Measurements from ENCODE around the gene E2F1. TPM values are rescaled to one million over a fixed set of nuclear protein-coding genes. Genes with fewer than 3 reads are reported as not detected.

The E2F1 gene
- total RNA-seq, 1 donor from 2014 or later = 8.9 TPM

DNA sequence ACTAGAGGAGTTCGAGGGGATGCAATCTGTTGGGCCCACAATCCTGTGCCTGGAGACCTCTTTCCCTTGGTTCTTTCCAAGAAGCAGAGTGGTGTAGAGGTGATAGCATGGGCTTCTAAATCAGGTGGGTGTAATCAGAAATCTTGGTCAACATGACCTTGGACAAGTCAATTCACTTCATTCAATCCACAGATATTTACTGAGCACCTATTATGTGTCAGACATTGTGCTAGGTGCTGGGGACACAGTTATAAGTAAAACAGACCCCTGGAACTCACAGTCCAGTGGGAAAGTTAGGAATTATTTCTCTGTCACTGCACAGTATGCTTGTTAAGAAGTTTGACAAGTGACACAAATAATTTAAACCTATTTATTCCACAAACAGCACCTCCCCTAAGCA is 3.3 kb upstream of the E2F1 start:
- CTCF ChIA-PET = no interaction called here
- H3K4me1 Mint-ChIP-seq = peaks cover 16% of the 10 kb centered on the region
- H3K27me3 Mint-ChIP-seq = no peaks in the 10 kb centered on the region
- intact Hi-C loops (cut with micrococcal nuclease) = loop anchor here (5.0 kb wide), 1 partner anchor 123 kb away; the partner anchor contains the start of gene CHMP4B
- no peak for ATAC-seq (ENCODE audit: low read depth)
- no peaks in the 10 kb centered on the region for H3K9me3 Mint-ChIP-seq
- TF ChIP-seq, protein P1, sequence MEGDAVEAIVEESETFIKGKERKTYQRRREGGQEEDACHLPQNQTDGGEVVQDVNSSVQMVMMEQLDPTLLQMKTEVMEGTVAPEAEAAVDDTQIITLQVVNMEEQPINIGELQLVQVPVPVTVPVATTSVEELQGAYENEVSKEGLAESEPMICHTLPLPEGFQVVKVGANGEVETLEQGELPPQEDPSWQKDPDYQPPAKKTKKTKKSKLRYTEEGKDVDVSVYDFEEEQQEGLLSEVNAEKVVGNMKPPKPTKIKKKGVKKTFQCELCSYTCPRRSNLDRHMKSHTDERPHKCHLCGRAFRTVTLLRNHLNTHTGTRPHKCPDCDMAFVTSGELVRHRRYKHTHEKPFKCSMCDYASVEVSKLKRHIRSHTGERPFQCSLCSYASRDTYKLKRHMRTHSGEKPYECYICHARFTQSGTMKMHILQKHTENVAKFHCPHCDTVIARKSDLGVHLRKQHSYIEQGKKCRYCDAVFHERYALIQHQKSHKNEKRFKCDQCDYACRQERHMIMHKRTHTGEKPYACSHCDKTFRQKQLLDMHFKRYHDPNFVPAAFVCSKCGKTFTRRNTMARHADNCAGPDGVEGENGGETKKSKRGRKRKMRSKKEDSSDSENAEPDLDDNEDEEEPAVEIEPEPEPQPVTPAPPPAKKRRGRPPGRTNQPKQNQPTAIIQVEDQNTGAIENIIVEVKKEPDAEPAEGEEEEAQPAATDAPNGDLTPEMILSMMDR (IDR thresholded peaks at IDR 0.05) = no peak
- H3K36me3 Mint-ChIP-seq (ENCODE audit: low read depth) = no peaks in the 10 kb centered on the region
- H3K27ac Mint-ChIP-seq = no peak overlapping the region
- H3K4me3 Mint-ChIP-seq = no peak overlapping the region
- POLR2A ChIA-PET = interaction anchor here (0.6 to 0.8 kb wide), 3 partner anchors 124 to 551 kb away, joined by 3 to 4 read pairs (median 3); no protein-coding TSS in a partner anchor
- no peak for DNase-seq

- intact Hi-C loops (cut with micrococcal nuclease) = loop anchor here (5.0 kb wide), 1 partner anchor 123 kb away; the partner anchor contains the start of gene CHMP4B
- Mint-ChIP-seq H3K9me3 (no peaks in the 10 kb centered on the region), H3K4me3 (no peak overlapping the region), H3K27me3 (no peaks in the 10 kb centered on the region), H3K4me1 (peaks cover 20% of the 10 kb centered on the region), H3K27ac (no peak overlapping the region), H3K36me3 (ENCODE audit: low read depth) (no peaks in the 10 kb centered on the region)
- ChIA-PET POLR2A (no interaction called here), CTCF (no interaction called here)
- DNase-seq (no peak), ATAC-seq (ENCODE audit: low read depth) (no peak)
- TF ChIP-seq, protein P1 (IDR thresholded peaks at IDR 0.05) = no peak
Measured at GRCh38 chr20:33688938-33689424, 2.8 kb upstream of the E2F1 start.

DNA sequence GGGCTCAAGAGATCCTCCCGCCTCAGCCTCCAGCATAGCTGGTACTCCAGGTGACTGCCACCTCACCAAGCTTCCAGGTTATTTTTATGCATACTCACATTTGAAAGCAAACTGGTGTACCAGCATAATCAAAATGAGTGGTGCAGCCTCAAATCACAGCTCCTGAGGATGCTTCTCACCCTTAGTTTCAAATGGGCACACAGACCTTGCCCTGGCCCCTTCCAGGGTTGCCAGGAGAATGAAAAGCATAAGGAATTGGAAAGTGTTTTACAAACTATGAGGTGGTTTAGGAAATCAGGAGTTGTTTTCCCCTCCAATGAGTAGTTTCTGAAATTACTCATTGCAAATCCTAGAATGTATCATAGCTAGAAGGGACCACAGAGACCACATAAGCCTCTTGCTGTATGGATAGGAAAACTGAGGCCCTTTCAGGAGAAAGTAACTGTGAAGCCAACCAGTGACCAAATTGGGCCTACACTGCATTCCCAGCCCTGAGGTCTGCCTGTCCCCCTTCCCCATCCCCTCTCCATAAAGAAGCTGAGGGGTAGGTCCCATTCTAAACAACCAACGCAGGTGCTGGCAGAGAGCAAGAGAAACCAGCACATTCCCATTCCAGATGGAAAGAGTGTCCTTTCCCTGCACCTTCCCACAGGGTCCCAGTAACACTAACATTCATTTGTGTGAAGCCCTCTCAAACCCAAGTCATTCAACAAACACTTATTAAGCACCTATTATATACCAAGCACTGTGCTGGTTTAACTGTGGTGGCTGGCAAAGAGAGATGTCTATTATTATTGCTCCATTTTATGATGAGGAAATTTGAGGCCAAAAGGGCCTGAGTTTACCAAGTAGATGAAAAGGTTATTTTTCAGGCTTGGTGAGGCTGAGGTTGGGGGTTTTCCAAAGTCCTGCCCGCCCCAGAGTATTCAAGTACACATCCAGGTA is 2.1 kb upstream of the E2F1 start:
- ATAC-seq (ENCODE audit: low read depth) = no peak
- ChIA-PET CTCF (no interaction called here), POLR2A (interaction anchor here (0.7 kb wide), 1 partner anchor 93 kb away, joined by 4 read pairs; no protein-coding TSS in a partner anchor)
- H3K4me3 Mint-ChIP-seq = no peak overlapping the region
- H3K4me1 Mint-ChIP-seq = peaks cover 20% of the 10 kb centered on the region
- no peaks in the 10 kb centered on the region for H3K27me3 Mint-ChIP-seq
- H3K27ac Mint-ChIP-seq = no peak overlapping the region
- no peak for DNase-seq
- no peaks in the 10 kb centered on the region for H3K9me3 Mint-ChIP-seq
- intact Hi-C loops (cut with micrococcal nuclease) = loop anchor here (2.0 to 5.0 kb wide), 2 partner anchors 91 to 124 kb away; partner anchors contain the start of gene CHMP4B
- no peaks in the 10 kb centered on the region for H3K36me3 Mint-ChIP-seq (ENCODE audit: low read depth)
- TF ChIP-seq, protein P1 (IDR thresholded peaks at IDR 0.05) = no peak

DNA sequence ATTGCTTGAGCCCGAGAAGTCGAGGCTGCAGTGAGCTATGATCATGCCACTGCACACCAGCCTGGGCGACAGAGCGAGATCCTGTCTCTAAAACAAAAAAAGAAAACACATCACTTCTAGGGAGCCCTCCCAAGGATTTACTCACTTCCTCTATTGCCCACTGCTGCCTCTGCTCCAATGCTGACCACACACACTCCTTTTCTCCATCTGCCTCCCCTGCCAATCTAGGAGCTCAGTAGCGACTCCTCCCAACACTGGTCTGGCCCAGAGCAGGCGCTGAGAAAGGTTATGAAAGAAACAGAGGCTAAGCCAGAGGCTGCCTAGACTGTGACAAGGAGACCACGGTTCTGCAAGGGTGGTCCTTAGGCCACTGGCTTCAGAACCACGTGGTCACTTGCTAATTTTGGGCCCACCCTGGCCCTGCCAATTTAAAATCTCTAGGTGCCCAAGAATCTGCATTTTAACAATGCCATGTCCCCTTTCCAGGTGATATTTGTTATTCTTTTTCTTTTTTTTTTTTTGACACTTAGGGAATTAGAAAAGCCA is 1.3 kb upstream of the E2F1 start:
- no peak for ATAC-seq (ENCODE audit: low read depth)
- intact Hi-C loops (cut with micrococcal nuclease) = loop anchor here (2.0 to 5.0 kb wide), 2 partner anchors 91 to 125 kb away; partner anchors contain the start of gene CHMP4B
- Mint-ChIP-seq H3K4me1 (peaks cover 22% of the 10 kb centered on the region), H3K4me3 (no peak overlapping the region), H3K27me3 (no peaks in the 10 kb centered on the region), H3K36me3 (ENCODE audit: low read depth) (no peaks in the 10 kb centered on the region), H3K9me3 (no peaks in the 10 kb centered on the region), H3K27ac (no peak overlapping the region)
- ChIA-PET CTCF (interaction anchor here (0.8 kb wide), 1 partner anchor 20 kb away, joined by 3 read pairs; no protein-coding TSS in a partner anchor), POLR2A (interaction anchor here (0.5 to 1.3 kb wide), 4 partner anchors 21 to 306 kb away, joined by 3 to 4 read pairs (median 3); partner anchors contain the start of gene ACTL10)
- DNase-seq = no peak
- TF ChIP-seq, protein P1 (IDR thresholded peaks at IDR 0.05) = no peak
